IPS-NIHi11 (cell line): Measurements from ENCODE around the gene C7orf57.

Source experiments
- DNase-seq: peaks from one replicate; pipeline ENCODE4 v3.0.0; 2012; ENCODE audit warnings: mixed read lengths, low spot score

Gene C7orf57

DNA sequence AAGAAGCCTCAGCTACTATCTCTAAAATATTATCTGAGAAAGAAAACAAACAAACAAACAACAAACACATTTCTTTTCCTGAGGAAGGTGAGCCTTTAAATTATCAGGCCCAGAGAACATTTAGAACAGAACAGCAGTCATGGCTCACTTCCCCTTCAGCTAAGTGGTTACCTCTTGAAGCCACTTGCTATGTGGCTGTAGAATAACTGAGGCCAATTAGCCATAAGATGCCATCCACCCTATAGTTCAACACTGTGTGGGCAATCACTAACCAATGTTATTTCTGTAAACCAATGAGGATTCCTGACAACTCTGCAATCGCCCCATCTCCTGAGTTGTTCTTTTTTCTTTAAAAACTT, 50.1 kb downstream of the C7orf57 start:
- no peak for DNase-seq

DNA sequence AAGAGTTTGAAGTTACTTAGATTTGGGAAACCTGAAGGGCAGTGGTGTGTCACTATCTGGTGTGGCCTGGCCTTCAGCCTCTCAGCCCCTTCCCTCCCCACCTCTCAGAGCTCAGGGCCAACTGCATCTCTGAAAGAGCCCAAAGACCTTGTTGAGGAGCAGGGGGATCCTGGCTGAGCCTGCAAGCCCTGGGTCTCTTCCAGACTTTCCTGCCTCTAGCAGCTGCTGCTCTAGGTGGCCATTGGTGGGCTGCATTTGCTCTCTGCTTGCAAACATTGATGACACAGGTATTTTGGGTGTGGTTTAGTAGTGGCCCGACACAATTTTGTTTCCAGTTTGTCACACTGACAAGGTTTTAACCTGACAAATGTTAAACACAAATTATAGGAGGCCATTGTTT, 50.6 kb downstream of the C7orf57 start:
- no peak for DNase-seq

- DNase-seq, result no peak
These were observed 52.0 kb downstream of the C7orf57 start for GRCh38 chr7:48087349-48087748.

DNA sequence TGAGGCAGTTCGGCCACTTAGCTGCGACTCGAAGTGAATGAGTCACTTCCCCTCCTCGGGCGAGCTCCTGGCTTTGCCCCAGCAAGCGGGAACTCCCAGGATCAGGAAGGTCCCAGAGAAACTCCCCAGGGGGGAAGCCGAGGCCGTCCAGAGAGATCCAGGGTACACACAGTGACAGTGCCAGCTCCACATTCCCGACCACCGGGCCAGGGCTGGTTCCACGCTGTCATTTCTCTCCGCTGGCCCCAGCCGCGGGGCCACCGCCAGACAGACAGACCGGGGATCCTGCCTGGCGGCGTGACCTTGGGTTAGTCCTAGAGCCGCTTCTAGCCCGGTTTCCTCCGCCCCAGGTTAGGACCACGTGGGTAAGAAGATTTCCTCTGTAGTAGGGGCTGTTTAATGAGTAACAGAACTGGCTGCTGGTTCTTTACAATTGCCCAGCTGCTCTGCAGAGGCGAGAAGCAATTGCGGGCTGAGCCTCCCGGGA, 53.3 kb downstream of the C7orf57 start:
- DNase-seq, result peak; percentile 58

DNA sequence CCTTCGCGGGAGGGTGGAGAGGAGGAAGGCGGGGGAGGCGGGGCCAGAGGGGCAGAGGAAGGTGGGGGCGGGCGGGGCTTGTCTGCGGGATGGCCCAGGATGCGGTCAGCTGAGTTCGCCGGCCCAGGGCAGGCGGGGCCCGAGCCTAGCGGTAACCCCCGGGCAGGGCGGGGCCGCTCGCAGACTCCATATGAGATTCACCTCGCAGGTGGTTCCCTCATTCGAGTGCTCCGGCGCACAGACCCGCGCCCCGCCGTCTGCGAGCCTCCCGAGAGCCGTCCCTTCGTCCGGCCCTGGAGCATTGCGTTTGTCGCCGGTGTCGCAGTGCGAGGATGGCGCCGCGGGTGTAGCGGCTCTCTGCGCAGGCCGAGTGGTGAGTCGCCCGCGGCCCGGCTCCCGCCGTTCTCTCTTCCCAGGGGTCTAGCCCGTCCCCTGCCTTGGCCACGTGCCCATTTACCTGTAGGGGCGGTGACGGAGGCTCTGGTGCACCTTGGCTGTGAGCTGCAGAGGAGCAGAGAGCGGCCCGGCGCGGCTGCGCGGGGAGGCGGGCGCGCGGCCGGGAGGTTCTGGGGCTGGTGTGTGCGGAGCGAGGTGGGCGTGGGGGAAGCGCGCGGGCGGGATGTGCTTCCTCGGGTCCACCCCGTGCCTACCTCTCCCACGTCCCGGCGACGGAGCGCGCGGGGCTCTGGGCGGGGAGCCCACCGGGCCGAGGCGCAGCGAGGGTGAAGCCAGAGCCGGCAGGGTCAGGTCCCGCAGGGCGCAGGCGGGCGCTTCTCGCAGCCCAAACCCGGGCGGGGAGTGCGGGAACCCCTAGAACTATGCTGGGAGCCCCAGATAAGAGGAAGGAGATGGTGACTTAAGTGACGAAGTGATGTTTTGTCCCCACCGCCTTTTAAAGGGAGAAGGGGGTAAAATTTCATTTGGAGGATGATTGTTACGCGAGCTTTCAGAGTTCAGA, 54.0 kb downstream of the C7orf57 start, which contains the start of gene UPP1:
Gene UPP1 (plus strand): TSS at position 220 of the 958 bp plus-strand sequence. CDS start 5,519 bp downstream, outside the sequence.
- peak; percentile 88 for DNase-seq

DNA sequence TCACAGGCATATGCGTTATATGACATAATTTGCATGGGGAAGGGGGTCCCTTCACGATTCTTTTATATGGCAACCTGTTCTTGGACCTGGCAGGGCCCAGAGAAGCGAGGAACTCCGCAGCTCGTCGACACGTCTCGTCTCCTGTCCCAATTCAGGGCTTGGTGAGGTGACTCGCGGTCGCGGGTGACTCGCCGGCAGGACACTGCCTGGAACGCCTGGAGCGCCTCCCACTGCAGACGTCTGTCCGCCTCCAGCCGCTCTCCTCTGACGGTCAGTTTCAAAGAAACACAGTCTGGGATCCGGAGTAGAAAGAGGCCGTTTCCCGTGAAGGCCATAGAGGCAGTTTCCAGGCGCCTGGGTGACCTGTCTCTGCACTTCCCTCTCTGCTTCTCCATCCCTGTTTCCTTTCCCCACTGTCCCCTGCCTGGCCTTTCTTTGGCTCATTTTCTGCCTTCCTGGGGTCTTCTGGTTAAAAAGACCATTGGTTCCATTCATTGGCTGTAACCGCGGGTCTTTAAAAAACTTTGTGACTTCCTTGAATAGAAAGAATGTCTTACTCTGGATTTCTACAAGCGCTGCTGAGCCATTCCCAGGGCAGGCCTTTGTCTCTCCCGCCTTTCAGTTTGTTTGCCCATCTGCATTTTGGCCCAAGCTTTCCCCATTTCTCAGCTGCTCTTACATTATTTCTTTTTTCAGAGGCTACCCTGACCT, 54.9 kb downstream of the C7orf57 start:
- DNase-seq, result peak; percentile 53

- DNase-seq, result no peak
These were observed 56.4 kb downstream of the C7orf57 start for GRCh38 chr7:48091506-48092433.

DNA sequence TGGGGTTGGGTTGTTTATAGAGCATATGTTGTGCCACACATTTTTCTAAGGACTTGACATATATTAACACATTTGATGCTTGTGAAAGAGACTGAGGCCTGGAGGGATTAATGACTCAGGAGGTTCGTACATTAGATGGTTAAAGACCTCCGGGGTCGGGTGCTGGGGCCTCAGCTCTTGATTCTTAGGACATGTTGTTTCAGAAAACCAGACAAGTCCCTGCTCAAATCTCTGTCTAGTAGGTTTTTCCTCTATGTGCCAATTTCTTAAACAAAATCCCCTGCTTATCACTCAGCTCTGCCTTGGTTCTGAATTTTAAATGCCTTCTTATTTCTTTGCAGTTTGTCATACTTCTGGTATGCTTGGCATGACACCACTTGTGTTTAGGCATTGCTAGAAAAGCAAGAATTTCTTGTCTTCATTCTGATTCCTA, 59.5 kb downstream of the C7orf57 start:
- no peak for DNase-seq

DNA sequence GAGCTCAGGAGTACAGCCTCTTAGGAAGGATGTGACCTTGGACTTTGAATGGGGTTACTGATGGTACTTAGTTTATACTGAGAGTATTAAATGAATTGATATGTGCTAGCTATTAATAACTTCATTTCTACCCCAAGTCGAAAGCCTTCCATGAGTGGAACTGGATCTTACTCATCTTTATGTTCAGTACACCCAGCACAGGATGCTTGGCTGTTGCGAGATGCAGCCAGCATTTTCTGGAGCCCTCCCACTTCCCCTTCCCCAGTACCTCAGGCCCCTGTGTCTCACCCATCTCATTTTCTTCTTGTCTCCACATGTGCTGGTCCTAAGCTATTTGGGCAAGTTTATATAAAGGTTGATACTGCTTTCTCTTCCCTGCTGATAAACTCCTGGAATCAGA, 60.9 kb downstream of the C7orf57 start:
- DNase-seq, result no peak

DNA sequence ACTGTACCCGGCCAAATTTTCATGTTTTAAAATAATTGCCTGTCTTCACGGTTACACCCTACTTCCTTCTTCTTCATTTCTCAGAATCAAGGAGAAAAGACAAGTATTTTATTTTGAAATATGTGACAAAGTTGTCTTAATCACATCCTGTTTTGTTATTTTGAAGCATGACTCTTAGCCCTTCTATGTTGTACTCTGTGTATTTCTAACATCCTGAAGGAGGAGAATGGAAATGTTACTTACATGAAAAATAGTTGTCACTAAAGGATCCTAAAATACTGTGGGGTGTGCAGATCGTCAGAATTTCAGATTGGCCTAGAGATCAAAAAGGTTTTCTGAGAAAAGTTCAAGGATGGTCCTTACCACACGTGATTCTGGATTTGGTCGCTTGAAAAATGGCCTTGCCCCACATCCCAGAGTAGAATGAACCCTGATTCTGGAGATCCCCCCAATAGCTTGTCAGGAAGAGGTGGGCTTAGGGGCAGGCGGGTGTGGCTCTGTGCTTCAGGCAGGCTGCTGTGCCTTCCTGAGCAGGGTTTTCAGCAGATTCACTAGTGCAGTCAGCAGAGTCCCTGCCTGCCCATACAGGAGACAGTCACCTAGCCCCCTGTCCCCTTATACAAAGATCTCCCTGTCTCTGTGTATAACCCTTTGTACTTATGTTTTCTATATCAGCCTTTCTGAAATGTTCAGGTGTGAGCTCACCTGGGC, 62.3 kb downstream of the C7orf57 start:
- no peak for DNase-seq

DNA sequence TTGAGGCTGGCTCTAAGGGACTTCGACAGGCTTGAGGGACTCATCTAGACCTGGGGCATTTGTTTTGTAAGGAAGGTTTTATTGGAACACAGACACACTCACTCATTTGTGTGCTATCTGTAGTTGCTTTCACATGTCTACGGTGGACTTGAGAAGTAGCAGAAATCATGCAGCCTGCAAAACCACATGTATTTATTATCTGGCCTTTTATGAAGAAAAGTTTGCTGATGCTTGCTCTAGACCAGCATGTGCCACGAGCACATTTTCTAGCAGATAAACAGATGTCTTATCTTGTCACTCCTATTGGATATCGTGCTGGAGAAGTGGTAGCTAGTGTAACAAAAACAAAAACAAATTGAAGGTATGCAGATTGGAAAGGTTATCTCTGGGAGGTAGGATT, 63.5 kb downstream of the C7orf57 start:
- DNase-seq, result no peak

- DNase-seq, result no peak
These were observed 64.4 kb downstream of the C7orf57 start for GRCh38 chr7:48099781-48100180.

- no peak for DNase-seq
These were observed 66.0 kb downstream of the C7orf57 start for GRCh38 chr7:48101352-48101751.

GRCh38 chr7:48101968-48102367, 66.6 kb downstream of the C7orf57 start:
- peak; percentile 54 for DNase-seq

- no peak for DNase-seq
These were observed 67.2 kb downstream of the C7orf57 start for GRCh38 chr7:48102530-48102929.

DNA sequence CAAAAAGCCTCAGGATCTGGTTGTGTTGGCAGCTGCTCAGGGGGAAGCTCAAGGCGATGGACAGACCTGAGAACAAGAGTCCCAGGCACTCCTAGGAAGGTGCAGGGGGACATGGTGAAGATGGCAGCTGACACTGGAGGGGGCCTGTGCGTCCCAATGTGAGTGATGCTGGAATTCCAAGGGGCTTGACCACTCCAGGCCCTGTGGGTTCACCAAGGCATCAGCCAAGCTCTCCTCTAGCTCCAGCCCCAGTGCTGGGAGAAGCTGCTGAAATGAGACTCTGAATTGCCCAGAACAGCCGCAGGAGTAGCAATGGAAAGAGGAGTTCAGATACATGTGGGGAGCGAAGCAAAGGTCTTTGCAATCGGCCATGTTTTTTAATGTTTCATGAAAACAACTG, 69.7 kb downstream of the C7orf57 start:
- DNase-seq, result no peak

GRCh38 chr7:48106906-48107659, 71.7 kb downstream of the C7orf57 start:
- no peak for DNase-seq

DNA sequence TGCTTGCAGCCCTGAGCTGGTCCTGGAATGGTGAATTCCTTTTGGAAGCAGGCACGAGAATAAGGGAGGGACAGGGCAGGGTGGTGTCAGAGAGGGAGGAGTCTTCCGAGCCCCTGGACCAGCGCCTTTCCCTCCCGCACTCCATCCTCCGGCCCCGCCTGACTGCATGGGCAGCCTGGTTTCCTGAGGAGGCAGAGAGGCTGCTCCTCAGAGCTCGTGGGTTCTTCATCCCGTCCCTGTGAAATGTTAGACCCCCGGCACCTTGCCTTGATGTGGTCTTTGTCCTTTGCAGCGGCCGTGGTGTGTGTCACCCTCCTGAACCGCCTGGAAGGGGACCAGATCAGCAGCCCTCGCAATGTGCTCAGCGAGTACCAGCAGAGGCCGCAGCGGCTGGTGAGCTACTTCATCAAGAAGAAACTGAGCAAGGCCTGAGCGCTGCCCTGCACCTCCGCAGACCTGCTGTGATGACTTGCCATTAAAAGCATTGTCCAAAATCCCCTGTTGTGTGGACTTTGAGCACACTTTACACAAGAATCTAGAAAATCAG, 72.7 kb downstream of the C7orf57 start:
- no peak for DNase-seq

- DNase-seq, result no peak
These were observed 73.9 kb downstream of the C7orf57 start for GRCh38 chr7:48108959-48109847.
